GM21447 (cell line): ENCODE results near the gene ALDH1A3.

Experiments used
- ATAC-seq: cut with Tn5 transposase; IDR thresholded peaks from one replicate; pipeline ENCODE4 v1.9.1; 2021; ENCODE audit not compliant: unreplicated experiment

The ALDH1A3 gene

DNA sequence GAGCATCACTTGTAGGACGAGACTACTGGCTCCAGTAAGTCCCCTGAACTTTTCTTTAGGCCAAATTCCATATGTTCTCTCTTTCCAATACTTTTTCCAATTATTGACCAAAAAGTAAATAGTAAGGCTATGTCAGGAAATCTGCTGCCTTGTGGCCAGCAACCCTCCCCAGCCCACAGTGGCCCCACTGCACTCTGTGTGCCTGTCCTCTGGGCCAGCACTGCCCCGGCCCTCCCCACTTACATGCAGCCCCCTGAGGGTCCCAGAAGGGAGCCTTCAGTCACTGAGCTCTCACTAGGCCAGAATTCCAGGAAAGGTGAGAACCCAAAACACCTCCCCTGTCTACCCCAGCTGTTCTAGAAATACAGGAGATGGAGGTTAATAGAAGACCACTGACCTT, 21.3 kb upstream of the ALDH1A3 start:
- no peak for ATAC-seq

DNA sequence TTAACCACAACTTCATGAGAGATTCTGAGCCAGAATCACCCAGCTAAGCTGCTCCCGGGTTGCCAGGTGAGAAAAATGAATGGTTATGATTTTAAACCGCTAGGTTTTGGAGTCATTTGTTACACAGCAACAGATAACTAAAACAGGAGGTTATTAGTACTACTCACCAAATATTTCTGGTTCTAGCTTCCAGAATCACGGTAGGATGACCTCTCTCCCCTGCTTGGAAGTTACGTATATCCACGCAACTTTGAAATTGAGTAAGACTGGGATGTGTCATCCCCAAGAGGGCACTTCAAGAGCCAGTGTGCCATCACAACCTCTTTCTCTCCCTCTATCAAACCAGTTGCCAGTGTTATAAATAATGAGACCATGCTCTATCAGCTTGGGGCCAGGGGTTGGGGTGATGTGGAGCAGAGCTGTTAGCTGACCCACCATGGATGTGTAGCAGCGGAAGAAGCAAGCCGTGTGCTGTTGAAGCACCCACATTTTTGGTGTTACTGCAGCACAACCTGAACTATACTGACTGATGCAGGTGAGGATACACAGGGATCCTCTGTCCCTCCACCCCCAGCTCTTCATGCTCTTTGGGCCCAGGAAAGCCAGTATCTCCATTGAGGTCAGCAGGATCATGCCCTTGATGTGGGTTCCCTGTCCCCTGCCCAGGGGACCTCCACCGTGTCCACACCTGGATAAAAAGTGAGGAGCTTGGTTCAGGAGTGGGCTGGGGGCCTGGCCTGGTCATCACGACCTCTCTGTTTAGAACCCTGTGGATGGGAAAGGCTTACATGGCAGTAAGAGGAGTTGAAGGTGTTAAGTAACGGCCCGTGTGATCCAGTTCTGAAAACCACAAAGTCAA, 19.4 kb upstream of the ALDH1A3 start:
- ATAC-seq, result no peak

DNA sequence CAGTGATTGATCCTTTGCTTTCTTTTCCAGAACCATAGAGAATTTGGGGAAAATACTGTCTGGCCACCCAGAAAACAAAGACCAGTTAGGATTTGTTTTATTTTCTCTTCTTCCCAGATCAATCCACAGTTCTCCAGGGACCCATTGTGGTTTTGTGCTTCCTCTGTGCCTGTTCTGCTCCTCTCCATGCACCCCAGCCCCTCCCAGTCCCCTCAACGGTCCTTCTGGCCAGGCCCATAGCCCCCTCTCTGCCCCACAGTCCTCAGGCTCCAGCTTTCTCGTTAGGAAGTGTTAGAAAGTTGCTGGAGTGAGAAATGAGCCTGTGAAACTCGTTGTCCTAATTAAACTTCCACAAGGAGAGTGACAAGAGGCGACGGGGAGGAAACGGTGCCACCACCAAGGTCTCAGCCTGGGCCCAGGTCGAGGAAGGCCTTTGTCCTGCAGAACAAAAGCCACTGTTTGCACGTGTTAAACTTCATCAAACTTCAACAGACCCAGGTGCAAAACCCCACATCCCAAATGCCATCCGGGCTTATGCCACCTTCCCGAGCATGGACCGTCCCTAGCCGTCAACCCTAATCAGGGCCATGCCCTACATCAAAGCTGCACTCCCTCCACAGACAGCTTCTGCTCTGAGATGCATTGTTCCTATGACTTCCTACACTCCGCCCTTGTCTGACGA, 18.7 kb upstream of the ALDH1A3 start:
- ATAC-seq, result no peak

DNA sequence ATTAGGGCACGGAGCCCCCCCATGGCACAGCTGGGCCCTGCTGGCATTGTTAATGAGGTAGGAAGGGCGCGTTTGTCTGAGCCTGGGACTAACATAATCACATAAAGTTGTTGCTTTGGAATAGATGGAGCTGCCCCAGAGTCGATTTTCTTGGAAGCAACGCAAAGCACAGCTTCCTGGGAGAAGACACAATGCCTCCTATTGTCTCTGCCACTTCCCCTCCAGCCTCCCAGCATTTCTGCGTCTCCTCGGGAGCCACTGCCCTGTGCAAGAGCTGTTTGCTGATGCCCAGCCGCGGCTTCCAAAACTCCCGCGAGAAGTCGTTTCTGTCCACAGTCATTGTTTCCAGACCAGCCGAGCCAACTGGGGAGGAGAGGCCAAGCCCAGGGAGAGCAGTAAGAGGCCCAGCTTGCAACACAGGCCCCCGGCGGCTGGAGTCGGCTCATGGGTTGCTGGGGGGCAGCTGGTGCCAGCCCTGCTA, 18.1 kb upstream of the ALDH1A3 start:
- ATAC-seq, result no peak

DNA sequence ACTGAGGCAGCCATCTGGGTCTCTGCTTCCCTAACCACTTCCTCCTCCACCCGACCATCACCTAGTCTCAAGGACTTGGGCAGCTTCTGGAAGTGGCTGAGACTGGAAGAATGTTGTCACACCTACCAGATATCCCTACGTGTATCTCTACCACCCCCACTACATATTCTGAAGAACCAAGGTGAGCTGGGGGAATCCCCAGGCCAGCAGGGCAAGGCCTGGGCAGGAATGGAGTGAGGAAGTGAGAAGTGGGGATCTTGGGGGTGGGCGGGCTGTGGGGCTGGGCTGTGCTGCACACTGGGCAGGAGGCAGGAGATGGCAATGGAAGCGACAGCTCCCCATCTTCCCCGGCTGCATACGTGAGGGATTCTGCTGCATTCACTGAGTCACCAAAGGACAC, 17.5 kb upstream of the ALDH1A3 start:
- no peak for ATAC-seq

DNA sequence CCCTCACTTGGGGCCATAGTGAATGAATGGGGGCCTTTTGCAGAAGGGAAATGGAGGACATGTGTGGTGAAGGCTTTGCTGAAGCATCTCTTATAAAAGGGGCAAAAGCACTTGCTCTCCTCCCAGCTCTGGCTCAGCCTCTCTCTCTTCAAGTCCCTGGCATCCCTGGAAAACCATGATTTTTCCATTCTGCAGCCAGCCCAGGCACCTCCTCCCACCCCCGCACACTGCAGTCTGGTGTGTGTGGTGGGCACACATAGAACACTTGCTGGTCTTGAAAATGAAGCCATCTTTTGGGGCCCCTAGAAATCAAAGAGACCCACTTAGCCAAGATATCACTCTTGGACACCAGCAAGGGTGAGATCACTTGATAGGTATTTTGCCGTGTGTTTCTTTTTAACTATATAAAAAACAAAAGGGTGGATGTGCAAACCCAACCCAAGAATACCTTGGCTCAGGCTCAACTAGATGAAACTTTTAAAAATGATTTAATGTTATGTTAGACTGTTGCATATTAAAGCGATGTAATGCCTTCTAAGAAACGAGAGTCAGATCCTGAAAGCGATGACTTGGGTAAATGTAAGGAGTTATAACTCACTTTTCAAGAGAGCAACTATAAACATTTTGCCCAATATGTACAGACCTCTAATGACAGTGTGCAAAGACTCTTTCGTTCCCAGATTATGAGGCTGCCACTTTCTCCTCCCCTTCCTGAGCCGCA, 16.4 kb upstream of the ALDH1A3 start:
- no peak for ATAC-seq

DNA sequence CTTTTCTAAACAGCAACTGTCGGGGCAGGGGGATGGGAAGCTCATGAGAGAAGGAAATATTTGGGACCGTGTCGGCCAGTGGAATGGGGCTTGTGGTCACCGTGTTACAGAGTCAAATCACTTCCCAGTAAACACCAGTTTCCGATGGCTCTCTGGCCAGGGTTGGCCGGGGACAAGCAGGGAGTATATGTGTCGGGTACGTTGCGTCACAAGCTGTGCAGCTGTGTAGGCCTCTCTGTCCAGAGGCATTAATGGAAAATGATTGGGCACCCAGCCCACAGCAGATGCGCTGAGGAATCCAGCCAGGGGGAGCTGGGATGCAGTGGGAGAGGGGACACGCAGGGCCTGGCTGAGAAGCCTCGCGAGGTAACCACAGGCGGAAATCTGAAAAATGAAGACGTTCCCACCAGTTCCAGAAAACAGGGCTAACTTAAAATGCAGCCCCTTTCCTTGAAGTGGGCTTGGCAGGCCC, 15.8 kb upstream of the ALDH1A3 start:
- no peak for ATAC-seq

DNA sequence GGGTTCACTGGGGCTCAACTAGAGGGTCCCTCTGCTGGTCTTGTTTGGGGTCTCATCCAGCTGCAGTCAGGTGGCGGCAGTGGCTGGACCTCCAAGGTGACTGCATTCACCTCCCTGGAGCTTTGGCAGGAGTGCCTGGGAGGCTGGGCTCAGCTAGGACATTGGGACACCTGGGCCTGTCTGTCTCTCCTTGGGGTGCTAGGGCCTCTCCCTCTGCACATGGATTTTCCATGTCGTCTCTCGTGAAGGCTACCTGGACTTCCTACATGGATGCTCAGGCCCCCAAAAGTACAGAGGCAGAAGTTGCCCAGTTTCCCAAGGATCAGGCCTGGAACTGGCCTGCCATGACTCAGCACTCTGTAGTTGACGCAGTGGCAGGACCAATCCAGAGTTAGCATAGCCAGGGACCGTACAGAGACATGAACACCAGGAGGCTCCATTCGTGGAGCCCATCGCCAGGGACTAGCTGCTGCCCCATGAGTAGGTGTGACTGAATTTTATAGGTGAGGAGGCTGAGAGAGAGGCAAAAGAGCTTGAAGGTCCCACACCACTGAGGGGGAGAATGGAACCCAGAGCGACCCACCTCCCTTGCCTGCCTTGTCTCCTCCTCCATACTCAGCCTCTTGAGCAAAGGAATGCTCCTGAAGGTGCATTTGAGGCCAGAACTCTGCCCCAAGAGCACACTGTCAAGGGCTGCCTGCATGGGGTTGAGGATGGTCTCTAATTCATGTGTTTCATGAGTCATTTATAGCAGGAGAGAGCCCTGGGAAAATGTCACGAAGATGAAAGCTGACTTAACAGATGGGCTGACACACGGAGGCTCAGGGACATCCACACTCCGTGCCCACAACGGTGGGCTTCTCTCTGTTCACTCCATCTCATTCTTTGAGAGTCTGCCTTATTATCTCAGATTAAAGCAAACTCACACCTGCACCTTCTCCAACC, 13.0 kb upstream of the ALDH1A3 start:
- no peak for ATAC-seq

DNA sequence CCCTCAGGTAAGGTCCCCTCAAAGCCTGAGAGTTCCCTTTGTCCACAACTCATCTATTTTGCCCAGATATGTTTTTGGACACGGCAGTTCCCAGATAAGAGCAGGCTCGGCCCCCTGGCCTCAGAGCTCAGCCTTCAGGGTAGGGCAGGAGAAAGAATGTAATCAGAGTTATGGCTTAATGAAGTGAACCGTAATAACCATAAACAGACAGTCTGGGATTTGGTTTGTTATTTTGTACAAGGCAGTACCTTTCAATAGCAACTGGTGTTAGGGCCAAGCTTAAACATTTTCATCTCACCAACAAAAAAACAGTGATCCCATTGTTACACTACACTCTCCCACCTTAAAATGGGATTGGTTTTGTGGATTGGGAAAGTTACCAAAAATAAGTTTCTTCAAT, 12.2 kb upstream of the ALDH1A3 start:
- no peak for ATAC-seq

DNA sequence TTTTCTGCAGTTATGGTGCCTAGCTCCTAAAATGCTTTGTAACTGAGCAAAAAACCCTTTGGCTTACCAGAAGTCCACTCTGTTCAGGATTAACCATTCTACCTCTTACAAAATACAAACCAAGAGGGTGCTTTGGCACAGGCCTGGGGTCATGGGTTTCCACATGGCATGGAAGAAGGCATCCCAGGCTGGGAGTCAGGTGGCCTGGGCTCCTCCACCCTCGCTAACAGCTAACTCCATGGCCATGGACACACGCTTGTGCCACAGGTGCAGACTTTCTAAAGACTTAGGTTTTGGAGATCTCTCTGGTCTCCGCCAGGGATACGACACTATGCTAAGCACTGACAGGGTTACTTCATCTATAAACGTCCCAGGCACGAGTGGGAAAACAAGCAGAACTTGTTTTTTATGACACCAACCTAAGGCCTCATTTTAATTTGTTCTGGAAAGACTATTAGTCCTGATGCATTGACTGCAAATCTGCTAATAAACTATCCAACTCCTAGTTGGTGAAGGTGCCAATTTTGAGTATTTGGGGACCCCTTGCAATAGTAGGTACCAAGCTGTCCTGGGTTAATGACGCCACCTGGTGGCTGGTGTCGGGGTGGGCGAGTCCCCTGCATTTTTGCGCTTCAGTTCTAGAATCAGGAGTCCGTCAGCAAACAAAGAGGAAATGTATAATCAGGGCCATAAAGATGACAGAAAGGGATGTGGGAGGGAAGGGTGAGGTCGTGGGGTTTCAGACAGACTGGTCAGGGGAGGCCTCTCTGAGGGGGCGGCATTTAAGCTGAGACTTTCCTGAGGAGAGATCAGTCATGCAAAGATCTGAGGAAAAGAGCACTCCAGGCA, 10.3 kb upstream of the ALDH1A3 start:
- ATAC-seq, result no peak

DNA sequence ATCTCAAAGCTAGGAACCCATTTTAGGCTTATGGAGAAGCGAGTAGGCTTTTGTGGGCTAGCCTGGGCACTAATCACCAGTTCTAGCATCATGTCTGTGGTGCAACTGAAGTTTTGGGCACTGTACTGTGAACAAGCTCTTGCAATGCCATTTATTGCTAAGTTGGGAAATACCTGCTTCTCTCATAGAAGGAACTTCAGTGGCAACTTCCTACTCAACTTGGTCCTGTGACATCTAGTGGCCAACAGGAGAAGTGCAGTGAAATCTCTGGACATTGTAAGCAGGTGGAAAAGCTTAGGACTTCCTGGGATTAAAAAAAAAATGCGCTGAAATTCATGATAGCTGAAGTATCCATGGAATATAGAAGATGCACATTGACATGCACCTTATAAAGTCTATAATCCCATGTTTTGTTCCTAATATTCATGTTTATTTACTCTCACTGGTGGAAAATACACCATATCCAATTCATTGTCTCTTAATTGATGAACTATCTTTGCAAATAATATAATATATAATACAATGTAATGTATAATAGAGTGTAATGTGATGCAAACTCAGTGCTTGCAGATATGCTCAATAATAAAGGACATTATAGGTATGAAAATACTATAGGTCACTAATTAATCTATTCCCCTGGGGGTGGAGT, 6.5 kb upstream of the ALDH1A3 start:
- ATAC-seq, result peak; percentile 63

DNA sequence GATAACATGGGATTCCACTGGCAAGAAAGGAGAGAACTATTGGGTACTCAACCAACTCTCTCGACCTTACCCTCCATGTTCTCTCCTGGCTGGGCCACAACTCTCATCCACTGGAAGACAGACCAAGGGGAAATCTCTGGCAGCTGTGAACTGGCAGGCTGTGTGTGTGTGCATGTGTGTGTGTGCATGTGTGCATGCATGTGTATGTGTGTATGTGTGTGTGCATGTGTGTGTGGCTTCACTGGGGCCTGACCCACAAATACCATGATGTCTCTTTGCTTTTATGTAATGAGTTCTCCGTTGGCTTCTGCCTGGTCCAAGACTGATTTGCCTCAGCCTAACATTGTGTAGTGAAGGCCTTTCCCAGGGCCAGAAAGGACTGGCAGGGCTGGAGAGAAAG, 4.1 kb upstream of the ALDH1A3 start:
- ATAC-seq, result no peak

DNA sequence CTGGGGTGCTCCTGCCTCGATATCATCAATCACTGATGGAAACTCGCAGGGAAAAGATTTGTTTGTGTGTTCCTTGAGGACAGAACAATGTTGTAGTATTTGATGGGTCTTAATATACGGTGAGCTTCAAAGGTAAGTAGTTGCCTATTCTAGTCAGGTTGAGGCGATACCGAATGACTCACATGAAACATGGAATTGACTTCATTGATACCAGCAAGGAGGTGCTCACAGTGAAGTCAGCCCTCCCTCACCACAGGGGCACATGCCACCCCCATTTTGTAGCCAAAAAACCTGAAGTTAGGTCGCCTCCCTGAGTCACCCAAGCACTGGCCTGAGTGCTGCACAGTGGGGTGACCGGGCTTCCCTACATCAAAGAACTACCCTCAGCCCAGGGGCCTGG, 3.7 kb upstream of the ALDH1A3 start:
- no peak for ATAC-seq

DNA sequence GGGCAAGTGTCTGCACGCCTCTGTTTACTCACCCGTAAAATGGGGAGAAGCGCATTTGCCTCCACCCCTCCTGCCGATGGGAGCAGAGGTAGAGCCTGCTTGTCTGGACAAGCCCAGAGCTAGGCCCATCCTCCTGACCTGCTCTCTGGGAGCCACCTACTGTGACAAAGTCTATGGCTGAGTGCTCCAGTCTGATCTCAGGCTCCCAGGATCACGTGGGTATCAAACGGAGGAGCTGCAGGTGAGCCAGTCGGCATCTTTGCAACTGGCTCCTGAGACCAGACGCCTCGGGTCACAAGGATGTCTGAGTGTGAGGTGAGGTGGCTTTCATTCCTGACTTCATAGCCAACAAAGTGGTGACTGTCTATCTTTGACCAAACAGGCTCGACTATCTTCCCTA, 2.1 kb upstream of the ALDH1A3 start:
- ATAC-seq, result no peak

DNA sequence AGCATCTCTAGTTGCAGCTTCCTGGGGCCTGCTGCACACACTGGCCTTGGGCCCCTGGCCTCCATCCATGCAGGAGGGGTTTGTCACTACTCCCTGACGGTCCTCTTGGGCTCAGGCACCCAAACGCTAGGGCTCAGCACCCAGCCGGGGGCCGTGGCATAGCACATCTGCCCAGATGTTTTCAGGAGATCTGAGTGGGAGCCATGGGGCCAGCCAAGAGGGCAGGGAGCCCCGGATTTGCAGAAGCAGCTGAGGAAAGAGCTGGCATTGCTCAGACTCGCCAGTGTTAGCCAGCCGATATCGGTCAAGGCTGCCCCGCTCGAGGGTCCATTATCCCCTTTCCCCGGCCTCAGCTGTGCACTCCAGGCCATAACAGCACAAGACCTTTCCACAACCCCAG, 1.5 kb upstream of the ALDH1A3 start:
- ATAC-seq, result no peak

DNA sequence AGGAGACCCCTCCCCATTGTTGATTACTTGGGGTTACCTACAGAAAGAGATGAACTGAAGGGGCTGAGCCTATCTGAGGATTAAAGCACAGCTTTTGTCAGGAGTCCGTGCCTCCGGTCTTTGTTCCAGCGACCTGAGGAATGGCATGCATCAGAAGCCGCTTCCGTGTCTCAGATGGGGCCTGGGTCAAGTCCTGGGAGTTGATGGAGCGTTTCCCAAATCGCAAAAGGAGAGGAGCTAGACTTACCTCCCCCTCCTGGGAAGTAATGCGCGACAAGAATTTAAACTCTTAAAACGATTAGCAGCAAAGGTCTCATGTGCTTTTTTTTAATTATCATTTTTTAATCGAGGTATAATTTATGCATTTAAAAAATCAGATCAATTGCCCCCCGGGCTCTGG, 983 bp upstream of the ALDH1A3 start:
- no peak for ATAC-seq

DNA sequence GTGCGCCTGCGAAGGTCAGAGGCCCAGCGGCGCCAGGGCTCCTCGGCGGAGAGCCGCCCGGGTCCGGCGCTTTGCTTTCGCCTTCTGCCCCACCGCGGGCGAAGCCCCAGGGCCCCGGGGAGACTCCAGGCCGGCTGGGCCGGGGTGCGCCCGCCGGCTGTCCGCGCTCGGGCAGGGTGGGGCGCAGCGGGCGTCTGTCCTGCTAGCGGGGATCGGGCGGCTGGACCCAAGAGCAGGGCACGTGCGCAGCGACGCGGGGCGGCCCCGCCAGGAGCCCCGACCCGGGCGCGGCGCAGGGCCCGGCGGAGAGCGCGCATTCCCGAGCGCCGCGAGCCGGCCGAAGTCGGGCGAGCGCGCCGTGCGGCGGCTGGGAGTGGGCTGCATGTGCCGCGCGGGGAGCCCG, 569 bp upstream of the ALDH1A3 start:
- ATAC-seq, result no peak

DNA sequence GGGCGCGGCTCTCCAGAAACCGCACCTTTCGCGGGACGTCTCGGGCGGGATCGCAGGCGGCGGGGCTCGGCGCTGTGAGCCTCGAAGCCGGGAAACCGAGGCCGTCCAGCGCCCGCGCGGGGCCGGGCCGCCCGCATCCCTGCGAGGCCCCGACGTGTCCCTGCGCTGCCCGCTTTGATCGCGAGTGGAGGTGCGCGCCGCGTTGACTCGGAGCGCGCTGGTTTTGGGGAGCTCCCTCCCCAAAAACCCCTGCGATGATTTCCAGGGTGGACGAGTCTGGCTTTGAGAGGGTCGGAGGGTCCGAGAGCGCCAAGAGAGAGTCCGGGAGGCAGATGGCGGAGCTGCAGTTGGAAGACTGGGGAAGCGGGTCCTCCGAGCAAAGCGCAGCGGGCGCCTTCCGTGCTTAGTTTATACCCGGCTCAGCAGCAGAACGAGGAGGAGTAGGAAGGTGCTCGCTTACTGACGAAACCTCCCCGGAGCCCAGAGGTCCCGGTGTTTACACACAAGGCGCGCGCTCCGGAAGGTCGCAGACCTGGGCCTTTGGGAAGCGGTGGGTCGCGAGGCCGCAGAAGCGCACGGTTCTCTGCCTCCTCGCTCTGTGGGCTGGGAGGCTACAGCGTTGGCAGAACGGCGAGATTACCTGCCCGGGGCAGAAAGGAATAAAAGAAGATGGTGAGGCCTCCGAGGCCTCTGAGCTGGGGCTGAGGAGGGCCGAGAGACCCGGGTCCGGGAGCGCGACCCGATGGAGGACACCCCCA, 687 bp downstream of the ALDH1A3 start:
- ATAC-seq, result no peak

DNA sequence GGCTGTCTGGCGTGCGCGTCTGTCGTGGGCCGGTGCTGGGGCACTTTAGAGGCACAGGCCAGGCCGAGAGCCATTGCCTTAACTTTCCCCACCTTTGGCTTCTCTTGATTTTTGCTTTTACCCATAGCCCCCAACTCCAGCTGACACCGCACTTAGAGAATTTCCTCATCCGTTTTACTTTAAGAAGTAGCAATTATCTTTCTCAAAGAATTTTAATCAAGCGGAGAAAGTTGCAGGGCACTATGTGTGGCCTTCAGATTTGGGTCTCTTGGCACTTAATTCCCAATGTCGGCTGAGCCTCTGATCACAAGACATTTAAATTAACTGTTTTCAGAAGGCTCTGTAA, 1.2 kb downstream of the ALDH1A3 start:
- no peak for ATAC-seq
